Limb (tissue), 2 donors: ENCODE data around the gene GFER.
"Not testable (repeated sequence)": the region's sequence is repeated elsewhere in the genome, so short reads cannot be mapped to it uniquely, and the experiment has no call there.

ENCODE experiments used
- DNase-seq, 2 donors: peaks; one replicate each; pipeline ENCODE4 v3.0.0-alpha.2; 2016; ENCODE audit errors: extremely low spot score in 2 of 2

The GFER gene

DNA sequence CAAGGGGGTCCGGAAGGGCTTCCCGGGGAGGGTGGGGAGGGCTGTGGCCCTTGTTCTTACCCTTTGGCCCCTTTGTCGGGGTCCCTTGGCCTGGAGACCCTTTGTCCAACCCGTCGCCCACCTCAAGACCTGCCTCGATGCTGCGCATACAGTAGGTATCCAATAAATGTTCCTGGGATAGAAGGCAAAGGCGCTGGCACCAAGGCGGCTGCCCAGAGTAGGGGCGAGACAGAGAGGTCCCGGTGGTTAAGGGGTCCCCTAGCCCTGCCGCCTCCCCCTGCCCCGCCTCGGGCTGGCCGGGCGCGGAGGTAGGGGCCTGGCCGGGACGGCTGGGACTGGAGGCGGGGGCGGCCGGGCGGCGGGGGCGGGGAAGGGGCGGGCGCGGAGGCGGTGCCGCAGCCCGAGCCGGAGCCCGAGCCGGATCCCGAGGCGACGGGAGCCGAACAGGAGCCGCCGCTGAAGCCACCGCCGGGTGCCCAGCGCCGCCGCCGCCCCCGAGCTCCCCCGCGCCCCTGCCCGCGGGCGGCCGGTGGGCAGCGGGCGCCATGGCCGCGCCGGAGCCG lies 42.5 kb downstream of the GFER start, which contains the start of gene NHERF2:
TSS of gene NHERF2 (plus strand) at position 442 of the 563 bp plus-strand sequence. CDS start at position 546, 104 bp downstream.
- DNase-seq = peak in 1 of 2 donors; percentile 71

DNA sequence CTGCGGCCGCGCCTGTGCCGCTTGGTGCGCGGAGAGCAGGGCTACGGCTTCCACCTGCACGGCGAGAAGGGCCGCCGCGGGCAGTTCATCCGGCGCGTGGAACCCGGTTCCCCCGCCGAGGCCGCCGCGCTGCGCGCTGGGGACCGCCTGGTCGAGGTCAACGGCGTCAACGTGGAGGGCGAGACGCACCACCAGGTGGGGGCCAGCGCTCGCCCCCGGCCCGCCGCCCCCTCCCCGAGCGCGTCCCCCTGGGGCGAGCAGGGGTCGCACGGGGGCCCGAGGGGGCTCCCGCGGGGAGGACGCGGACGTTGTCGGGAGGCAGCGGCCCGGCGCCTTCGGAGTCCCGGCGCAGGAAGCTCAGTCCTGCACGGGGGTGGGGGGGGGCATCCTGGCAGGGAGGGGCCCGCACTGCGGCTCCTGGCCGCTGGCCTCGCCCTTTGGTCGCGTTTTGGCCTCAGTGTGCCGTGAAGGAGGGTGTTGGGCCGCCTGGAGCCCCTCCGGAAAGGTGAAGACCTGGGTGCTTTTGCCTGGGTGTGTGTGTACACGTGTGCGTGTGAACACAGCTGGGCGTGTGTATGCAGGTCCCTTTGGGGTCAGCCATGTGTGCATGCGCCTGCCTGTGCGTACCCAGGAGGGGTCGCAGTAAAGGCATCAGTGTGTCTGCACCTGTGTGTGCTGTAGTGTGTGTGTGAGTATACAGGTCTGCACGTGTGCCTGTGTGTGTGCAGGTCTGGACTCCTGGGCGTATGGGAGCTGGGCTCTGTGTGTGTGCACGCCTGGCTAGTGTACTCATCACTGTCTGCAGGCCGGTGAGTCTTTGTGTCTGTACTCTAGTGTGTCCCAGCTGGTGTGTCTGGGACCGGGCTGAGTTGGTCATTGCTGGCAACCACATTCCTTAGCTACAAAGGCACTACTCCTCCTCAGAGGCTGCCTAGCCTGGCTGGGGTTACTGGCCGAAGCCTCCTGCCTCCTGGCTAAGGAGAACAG lies 43.3 kb downstream of the GFER start:
- DNase-seq = peak in 1 of 2 donors; percentile 48

DNA sequence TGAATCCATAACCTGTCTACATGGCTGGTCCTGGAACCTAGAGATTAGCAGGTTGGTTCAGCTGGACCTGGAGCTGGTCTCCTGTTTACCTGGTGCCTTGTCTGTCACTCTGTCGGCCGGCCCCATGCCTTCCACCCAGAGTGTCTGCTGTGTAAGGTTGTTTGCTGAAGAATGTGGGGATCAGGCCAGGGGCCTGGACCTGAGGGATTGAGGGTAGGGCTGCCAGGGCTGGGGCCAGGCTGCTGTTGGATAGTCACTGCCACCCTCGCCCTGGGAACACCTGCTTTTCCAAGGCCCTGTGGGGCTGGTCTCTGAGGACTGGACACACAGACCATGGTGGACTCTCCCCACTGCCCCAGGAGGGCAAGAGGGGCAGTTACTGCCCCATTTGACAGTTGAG lies 44.2 kb downstream of the GFER start:
- DNase-seq = no peak

GRCh38 chr16:2028620-2029220 lies 44.7 kb downstream of the GFER start:
- no peak for DNase-seq

- DNase-seq = peak in 1 of 2 donors; percentile 26
Measured at GRCh38 chr16:2029350-2029749, 45.4 kb downstream of the GFER start.

DNA sequence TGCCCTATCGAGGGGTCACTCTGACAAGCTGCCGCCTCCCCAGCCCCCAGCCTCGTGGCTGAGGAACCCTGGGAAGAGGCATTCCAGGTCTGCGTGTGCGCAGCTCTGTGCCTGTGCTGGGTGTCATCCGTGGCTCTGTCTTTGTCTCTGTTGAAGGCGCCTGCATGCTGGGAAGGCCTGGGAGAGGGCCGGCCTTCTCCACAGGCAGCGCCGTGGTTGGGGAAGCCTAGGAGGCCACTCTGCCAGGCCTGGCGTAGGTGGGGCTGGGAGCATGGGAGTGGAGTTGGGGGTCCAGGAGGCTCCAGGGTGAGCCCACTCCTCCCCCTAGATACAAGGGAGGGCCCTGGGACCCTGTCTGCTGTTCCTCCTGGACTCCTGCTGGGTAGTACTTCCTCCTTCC lies 46.0 kb downstream of the GFER start:
- DNase-seq = no peak

DNA sequence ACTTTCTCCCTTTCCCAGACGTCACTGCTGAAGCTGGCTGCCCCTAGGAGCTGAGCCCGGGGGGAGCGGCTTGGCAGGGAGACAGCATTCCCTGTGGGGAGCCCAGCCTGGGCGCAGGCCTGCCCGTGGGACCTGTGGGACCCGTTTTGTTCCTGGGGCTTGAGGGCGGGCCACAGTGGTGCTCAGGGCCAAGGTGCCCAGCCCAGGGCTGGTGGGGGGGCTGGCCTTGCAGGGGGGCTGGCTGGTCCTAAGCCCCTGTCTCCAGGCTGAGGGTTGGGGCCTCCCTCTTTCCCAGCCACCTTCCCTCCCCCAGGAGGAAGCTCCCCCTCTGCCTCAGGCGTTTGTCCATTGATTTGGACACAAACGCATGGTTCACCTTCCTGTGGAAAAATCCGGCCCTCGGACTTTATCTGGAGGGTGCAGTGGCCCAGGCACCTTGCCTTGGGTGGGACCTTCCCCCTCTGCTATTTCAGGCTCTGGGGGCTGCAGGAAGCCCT lies 47.1 kb downstream of the GFER start:
- no peak for DNase-seq

GRCh38 chr16:2032285-2033056 lies 48.5 kb downstream of the GFER start:
- no peak for DNase-seq

DNA sequence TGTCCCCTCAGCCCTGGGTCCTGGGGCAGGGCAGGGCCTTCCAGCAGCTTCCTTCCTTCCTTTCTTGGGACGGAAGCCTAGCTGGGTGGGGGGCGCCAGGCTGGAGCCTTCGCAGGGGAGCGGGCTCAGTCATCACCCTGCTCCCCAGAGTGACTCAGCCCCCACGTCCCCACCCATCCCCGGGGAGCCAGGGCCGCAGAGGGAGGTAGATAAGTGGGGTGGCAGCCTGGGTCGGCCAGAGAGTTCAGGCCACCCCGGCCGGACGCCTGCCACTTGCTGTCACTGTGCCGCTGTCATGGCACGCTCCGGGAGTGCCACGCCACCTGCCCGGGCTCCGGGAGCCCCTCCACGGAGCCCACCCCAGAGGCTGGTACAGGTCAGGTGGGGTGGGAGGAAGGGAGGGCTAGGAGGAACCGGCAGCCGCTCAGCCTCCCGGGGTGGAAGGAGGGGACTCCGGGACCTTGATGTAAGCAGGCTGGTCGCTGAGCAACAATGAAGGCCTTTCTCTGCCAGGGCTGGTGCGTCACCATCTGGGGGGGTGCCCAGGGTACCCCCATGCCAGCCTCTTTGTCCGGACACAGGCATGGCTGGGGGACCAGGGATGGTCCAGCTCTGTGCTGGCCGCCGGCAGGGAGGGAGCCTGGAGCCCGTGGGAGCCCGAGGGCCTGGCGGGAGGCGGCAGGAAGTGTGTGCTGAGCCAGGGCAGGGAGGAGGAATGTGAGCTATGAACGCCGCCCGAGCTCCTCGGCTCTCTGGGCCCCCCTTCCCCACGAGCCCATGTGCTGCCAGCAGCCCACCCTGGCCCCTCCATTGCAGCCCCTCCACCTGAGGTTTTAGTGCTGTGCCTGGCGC lies 49.3 kb downstream of the GFER start:
- DNase-seq = peak; percentile 70 to 74

DNA sequence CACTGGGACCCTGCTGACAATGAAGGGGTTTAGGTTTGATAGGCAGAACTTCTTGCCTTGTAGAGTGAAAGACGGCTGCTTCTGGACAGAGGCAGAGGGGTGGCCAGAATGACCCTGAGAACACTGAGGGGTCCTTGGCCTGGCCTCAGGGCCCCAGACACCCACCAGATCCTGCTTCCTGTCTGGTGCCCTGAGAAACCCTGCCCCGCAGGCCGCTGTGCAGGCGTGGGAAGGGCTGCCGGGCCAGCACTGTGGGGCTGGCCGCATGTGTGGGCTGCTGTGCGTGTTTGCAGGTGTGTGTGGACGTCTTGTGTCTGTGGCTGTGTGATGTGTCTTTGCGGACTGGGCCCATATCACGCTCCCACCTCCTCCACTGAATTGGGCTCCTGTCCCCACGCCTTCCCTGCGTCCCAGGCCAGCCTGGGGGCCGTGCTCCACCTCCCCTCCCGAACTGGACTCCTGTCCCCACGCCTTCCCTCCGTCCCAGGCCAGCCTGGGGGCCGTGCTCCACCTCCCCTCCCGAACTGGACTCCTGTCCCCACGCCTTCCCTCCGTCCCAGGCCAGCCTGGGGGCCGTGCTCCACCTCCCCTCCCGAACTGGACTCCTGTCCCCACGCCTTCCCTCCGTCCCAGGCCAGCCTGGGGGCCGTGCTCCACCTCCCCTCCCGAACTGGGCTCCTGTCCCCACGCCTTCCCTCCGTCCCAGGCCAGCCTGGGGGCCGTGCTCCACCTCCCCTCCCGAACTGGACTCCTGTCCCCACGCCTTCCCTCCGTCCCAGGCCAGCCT lies 50.1 kb downstream of the GFER start:
- DNase-seq = not testable (repeated sequence)

- DNase-seq = no peak
Measured at GRCh38 chr16:2034696-2035430, 50.9 kb downstream of the GFER start.

DNA sequence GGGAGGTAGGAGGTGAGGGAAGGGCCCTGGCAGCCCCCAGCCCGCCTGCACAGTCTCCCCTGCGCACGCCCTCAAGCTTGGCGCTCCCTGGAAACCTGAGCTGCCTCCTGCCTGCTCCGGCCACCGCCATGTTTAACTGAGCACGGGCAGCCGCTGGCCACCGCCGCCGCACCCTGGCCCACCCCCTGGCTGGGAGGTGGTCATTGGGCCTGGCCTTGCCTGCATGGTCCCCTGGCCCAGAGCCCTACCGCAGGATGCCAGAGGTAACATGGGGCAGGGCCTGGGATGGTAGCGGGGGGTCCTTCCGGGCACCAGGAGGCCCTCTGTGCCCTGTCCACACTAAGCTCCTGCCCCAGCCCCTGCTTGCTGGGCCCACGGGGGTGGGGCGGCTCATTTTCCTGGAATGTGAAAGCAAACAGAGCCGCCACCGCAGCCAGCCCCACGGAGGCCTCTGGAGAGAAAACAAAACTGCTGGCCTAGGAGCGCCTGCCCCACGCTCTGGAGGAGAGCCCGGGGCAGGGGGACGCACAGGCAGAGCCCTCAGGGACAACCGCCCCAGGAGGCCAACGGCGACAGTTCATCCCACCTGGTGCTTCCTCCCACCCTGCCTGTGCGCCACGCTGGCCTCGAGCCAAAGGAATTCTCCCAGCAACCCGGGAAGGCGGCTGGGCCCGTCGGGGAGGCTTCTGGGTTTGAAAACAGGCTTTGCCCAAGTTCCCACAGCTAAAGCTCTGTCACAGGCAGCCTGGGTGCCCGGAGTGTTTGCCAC lies 51.6 kb downstream of the GFER start:
- peak in 1 of 2 donors; percentile 79 for DNase-seq

GRCh38 chr16:2036200-2036966 lies 52.4 kb downstream of the GFER start:
- DNase-seq = no peak

- no peak for DNase-seq
Measured at GRCh38 chr16:2037115-2037514, 53.1 kb downstream of the GFER start.
